ENCODE measurements around the gene TTC36.

TTC36 gene

DNA sequence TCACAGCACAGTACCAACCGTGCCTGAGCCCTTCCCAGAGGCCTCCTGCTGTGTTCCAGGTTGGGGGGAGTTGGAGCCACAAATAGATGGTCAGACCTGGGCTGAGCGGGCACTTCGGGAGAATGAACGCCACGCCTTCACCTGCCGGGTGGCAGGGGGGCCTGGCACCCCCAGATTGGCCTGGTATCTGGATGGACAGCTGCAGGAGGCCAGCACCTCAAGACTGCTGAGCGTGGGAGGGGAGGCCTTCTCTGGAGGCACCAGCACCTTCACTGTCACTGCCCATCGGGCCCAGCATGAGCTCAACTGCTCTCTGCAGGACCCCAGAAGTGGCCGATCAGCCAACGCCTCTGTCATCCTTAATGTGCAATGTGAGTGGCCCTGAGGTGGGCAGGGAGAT lies 4.8 kb downstream of the TTC36 start:
- Histone ChIP-seq H3K4me1 (ENCODE audit: control insufficient read depth, insufficient read depth, low read length) (no peaks in the 10 kb centered on the region), H3K4me3 (ENCODE audit: low read depth, low read length) (peak overlapping the region; percentile 64), H3K9me3 (ENCODE audit: control insufficient read depth, insufficient read depth, low read depth, low read length) (no peaks in the 10 kb centered on the region), H3K36me3 (ENCODE audit: control insufficient read depth in 2 of 2, insufficient read depth in 1 of 2, low read length in 2 of 2) (peaks cover 0 to 56% of the 10 kb centered on the region in 2 experiments; a peak in 2 of 3 replicates), H3K27ac (ENCODE audit: extremely low read depth, low read depth, low read length) (peak overlapping the region; percentile 74; the same call in 1 of the 2 replicates)
- ChIA-PET POLR2A (no interaction called here), CTCF (no interaction called here)
- TF ChIP-seq, protein P1, sequence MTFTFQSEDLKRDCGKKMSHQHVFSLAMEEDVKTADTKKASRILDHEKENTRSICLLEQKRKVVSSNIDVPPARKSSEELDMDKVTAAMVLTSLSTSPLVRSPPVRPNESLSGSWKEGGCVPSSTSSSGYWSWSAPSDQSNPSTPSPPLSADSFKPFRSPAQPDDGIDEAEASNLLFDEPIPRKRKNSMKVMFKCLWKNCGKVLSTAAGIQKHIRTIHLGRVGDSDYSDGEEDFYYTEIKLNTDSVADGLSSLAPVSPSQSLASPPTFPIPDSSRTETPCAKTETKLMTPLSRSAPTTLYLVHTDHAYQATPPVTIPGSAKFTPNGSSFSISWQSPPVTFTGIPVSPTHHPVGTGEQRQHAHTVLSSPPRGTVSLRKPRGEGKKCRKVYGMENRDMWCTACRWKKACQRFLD (tag by site-specific recombination; IDR thresholded peaks at IDR 0.05) = no peak
- peak; percentile 49 for TF ChIP-seq ZIC2 (tag by site-specific recombination; IDR thresholded peaks at IDR 0.05)

DNA sequence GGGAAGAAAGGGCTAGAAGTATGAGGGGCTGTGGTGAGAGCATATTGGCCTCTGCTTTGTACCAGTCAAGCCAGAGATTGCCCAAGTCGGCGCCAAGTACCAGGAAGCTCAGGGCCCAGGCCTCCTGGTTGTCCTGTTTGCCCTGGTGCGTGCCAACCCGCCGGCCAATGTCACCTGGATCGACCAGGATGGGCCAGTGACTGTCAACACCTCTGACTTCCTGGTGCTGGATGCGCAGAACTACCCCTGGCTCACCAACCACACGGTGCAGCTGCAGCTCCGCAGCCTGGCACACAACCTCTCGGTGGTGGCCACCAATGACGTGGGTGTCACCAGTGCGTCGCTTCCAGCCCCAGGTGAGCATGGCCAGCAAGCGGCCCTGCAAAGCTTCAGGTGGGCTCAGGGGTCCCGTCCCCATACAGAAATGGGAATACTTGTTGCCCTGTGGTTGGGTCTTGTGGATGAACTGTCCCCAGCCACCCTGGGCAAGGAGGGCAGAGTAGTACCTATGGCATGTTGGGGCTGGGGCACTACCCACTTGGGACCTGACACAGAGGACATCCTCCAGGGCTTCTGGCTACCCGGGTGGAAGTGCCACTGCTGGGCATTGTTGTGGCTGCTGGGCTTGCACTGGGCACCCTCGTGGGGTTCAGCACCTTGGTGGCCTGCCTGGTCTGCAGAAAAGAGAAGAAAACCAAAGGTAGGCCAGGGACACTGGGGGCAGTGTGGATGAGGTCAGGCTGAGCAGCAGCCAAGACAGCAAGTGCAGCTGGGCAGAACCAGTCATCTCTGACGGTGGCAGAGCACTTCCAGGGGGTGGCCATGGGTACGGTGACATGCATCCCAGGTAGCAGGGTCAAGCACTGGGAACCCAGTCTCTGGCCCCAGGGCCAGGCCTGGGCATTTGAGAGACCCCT lies 5.8 kb downstream of the TTC36 start:
- ChIA-PET CTCF (no interaction called here), POLR2A (interaction anchor here (0.5 kb wide), 1 partner anchor 39 kb away, joined by 3 read pairs; the partner anchor contains the start of gene ARCN1)
- no peaks in the 10 kb centered on the region for H3K9me3 ChIP-seq (ENCODE audit: control insufficient read depth, insufficient read depth, low read depth, low read length)
- no peak overlapping the region for H3K4me3 ChIP-seq (ENCODE audit: low read depth, low read length)
- H3K27ac ChIP-seq (ENCODE audit: extremely low read depth, low read depth, low read length) = no peak overlapping the region
- H3K4me1 ChIP-seq (ENCODE audit: control insufficient read depth, insufficient read depth, low read length) = no peaks in the 10 kb centered on the region
- no peak for TF ChIP-seq ZNF701 (tag by site-specific recombination; IDR thresholded peaks at IDR 0.05)
- TF ChIP-seq ZNF274 (IDR thresholded peaks at IDR 0.05; ENCODE audit: low read length) = no peak
- TF ChIP-seq ZNF274 (tag by site-specific recombination; IDR thresholded peaks at IDR 0.05; ENCODE audit: borderline replicate concordance) = no peak
- TF ChIP-seq SETDB1 (IDR thresholded peaks at IDR 0.05; ENCODE audit: insufficient read length, low read length) = no peak
- no peak for TF ChIP-seq ZNF707 (tag by site-specific recombination; IDR thresholded peaks at IDR 0.05)
- no peak for TF ChIP-seq ZNF214 (tag by site-specific recombination; IDR thresholded peaks at IDR 0.05; ENCODE audit: borderline replicate concordance)
- no peak for TF ChIP-seq ZNF112 (tag by site-specific recombination; IDR thresholded peaks at IDR 0.05)
- TF ChIP-seq, protein P2, sequence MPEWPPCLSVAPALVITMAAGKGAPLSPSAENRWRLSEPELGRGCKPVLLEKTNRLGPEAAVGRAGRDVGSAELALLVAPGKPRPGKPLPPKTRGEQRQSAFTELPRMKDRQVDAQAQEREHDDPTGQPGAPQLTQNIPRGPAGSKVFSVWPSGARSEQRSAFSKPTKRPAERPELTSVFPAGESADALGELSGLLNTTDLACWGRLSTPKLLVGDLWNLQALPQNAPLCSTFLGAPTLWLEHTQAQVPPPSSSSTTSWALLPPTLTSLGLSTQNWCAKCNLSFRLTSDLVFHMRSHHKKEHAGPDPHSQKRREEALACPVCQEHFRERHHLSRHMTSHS (tag by site-specific recombination; IDR thresholded peaks at IDR 0.05) = no peak
- TF ChIP-seq, protein P3, sequence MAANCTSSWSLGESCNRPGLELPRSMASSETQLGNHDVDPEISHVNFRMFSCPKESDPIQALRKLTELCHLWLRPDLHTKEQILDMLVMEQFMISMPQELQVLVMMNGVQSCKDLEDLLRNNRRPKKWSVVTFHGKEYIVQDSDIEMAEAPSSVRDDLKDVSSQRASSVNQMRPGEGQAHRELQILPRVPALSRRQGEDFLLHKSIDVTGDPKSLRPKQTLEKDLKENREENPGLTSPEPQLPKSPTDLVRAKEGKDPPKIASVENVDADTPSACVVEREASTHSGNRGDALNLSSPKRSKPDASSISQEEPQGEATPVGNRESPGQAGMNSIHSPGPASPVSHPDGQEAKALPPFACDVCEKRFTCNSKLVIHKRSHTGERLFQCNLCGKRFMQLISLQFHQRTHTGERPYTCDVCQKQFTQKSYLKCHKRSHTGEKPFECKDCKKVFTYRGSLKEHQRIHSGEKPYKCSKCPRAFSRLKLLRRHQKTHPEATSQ (tag by site-specific recombination; IDR thresholded peaks at IDR 0.05) = no peak
- peaks cover 0 to 53% of the 10 kb centered on the region in 2 experiments; a peak in 2 of 3 replicates for H3K36me3 ChIP-seq (ENCODE audit: control insufficient read depth in 2 of 2, insufficient read depth in 1 of 2, low read length in 2 of 2)

DNA sequence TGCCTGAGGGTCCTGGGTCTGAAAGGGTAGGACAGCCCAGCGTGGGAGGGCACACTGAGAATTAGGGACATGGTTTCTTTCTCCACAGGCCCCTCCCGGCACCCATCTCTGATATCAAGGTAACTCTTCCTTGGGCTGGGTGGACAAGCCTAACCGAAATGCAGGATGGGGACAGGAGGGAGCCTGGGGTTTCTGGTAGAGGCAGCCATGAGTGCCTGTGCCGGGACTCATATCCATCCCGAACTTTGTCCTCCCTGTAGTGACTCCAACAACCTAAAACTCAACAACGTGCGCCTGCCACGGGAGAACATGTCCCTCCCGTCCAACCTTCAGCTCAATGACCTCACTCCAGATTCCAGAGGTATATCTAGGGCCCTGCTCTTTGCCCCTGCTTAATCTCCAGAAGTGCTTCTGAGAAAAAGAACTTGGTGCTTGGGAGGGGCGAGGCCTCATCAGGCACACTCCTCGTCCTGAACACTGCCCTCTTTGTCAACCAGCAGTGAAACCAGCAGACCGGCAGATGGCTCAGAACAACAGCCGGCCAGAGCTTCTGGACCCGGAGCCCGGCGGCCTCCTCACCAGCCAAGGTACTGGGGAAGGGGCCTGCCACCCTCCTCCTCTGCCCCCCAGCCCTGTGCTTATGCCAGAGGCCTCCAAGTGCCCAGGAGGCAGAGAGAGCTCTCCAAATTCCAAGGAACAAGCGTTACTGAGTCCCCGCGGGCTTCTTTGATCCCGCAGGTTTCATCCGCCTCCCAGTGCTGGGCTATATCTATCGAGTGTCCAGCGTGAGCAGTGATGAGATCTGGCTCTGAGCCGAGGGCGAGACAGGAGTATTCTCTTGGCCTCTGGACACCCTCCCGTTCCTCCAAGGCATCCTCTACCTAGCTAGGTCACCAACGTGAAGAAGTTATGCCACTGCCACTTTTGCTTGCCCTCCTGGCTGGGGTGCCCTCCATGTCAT lies 6.8 kb downstream of the TTC36 start:
- CTCF ChIA-PET = interaction anchor here (0.6 kb wide), 1 partner anchor 31 kb away, joined by 3 read pairs; no protein-coding TSS in a partner anchor
- TF ChIP-seq OSR2 (tag by site-specific recombination; IDR thresholded peaks at IDR 0.05) (no peak), SCRT2 (tag by site-specific recombination; IDR thresholded peaks at IDR 0.05) (no peak), ZSCAN16 (tag by site-specific recombination; IDR thresholded peaks at IDR 0.05) (no peak), ZNF544 (tag by site-specific recombination; IDR thresholded peaks at IDR 0.05) (no peak), ZNF140 (tag by site-specific recombination; IDR thresholded peaks at IDR 0.05) (no peak), ZNF211 (tag by site-specific recombination; IDR thresholded peaks at IDR 0.05; ENCODE audit: low read depth) (no peak), BCL11A (tag by site-specific recombination; IDR thresholded peaks at IDR 0.05; ENCODE audit: low read depth) (no peak), ZNF843 (tag by site-specific recombination; IDR thresholded peaks at IDR 0.05) (no peak), ZNF174 (tag by site-specific recombination; IDR thresholded peaks at IDR 0.05) (no peak), SETDB1 (IDR thresholded peaks at IDR 0.05; ENCODE audit: insufficient read length, low read length) (no peak)
- TF ChIP-seq, protein P1 (tag by site-specific recombination; IDR thresholded peaks at IDR 0.05) = no peak
- TF ChIP-seq, protein P4, sequence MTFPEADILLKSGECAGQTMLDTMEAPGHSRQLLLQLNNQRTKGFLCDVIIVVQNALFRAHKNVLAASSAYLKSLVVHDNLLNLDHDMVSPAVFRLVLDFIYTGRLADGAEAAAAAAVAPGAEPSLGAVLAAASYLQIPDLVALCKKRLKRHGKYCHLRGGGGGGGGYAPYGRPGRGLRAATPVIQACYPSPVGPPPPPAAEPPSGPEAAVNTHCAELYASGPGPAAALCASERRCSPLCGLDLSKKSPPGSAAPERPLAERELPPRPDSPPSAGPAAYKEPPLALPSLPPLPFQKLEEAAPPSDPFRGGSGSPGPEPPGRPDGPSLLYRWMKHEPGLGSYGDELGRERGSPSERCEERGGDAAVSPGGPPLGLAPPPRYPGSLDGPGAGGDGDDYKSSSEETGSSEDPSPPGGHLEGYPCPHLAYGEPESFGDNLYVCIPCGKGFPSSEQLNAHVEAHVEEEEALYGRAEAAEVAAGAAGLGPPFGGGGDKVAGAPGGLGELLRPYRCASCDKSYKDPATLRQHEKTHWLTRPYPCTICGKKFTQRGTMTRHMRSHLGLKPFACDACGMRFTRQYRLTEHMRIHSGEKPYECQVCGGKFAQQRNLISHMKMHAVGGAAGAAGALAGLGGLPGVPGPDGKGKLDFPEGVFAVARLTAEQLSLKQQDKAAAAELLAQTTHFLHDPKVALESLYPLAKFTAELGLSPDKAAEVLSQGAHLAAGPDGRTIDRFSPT (tag by site-specific recombination; IDR thresholded peaks at IDR 0.05) = no peak

More for the DNA sequence above, 6.8 kb downstream of the TTC36 start:
- no peak overlapping the region for H3K4me3 ChIP-seq (ENCODE audit: low read depth, low read length)
- peaks cover 0 to 44% of the 10 kb centered on the region in 2 experiments; a peak in 2 of 3 replicates for H3K36me3 ChIP-seq (ENCODE audit: control insufficient read depth in 2 of 2, insufficient read depth in 1 of 2, low read length in 2 of 2)
- H3K4me1 ChIP-seq (ENCODE audit: control insufficient read depth, insufficient read depth, low read length) = no peaks in the 10 kb centered on the region
- H3K27ac ChIP-seq (ENCODE audit: extremely low read depth, low read depth, low read length) = no peak overlapping the region
- POLR2A ChIA-PET = interaction anchor here (0.5 kb wide), 1 partner anchor 38 kb away, joined by 3 read pairs; the partner anchor contains the start of gene ARCN1
- no peaks in the 10 kb centered on the region for H3K9me3 ChIP-seq (ENCODE audit: control insufficient read depth, insufficient read depth, low read depth, low read length)
